Left ventricle myocardium inferior (tissue), 1 donor: Measurements from ENCODE around the gene MTHFR. TPM values are rescaled to one million over a fixed set of nuclear protein-coding genes. Genes with fewer than 3 reads are reported as not detected.
A peak's percentile ranks its signal among the peaks of the same experiment; 100 is the strongest.

ENCODE experiments used
- DNase-seq: peaks from one replicate; pipeline ENCODE4 v3.0.0-alpha.2; 2020
- H3K27ac ChIP-seq: fragments of 200-600 bp; replicated peaks from 2 replicates; pipeline ENCODE4 v1.8.0; 2021
- H3K27me3 ChIP-seq: fragments of 200-600 bp; 2 replicates; pipeline ENCODE4 v1.8.0; 2021; ENCODE audit warnings: low read depth
- H3K36me3 ChIP-seq: fragments of 200-600 bp; 2 replicates; pipeline ENCODE4 v1.8.0; 2021
- H3K4me1 ChIP-seq: fragments of 200-600 bp; 2 replicates; pipeline ENCODE4 v1.8.0; 2021
- H3K4me3 ChIP-seq: fragments of 200-600 bp; 2 replicates; pipeline ENCODE4 v1.8.0; 2021; ENCODE audit warnings: mild to moderate bottlenecking, moderate library complexity
- H3K9me3 ChIP-seq: fragments of 200-600 bp; replicated peaks from 2 replicates; pipeline ENCODE4 v1.8.0; 2021
- CTCF ChIP-seq: fragments of 200-600 bp; IDR thresholded peaks from 2 replicates; pipeline ENCODE4 v1.8.0; 2021; ENCODE audit warnings: antibody characterized with exemption, mild to moderate bottlenecking, borderline replicate concordance
- intact Hi-C: fragments of 100-400 bp; cut with micrococcal nuclease; formaldehyde crosslinking; loops from one replicate; pipeline ENCODE4 v1.11.0; 2022
- total RNA-seq: library from RNA; stranded (reverse); fragmentation: NEBNext Ultra II Directional; extraction: Animal tissue kit (Norgen Biotek cat#: 25700); gene quantifications from one replicate; pipeline ENCODE4 v1.2.1, GENCODE V29; 2021
- donor health status: DM: no; HTN: yes; CAD: no; lungs with severe emphysema.

MTHFR gene
- total RNA-seq, 1 donor from 2014 or later, result 40.1 TPM

GRCh38 chr1:11746795-11747487, 58.8 kb downstream of the MTHFR start:
- peaks cover 20% of the 10 kb centered on the region for H3K4me1 ChIP-seq
- H3K36me3 ChIP-seq, result peaks cover 39% of the 10 kb centered on the region
- intact Hi-C loops, result no loop called here
- no peak overlapping the region for H3K4me3 ChIP-seq
- peak; percentile 37 for DNase-seq
- TF ChIP-seq CTCF, result no peak
- peak overlapping the region; percentile 76 for H3K27ac ChIP-seq
- no peaks in the 10 kb centered on the region for H3K27me3 ChIP-seq
- H3K9me3 ChIP-seq, result no peaks in the 10 kb centered on the region

DNA sequence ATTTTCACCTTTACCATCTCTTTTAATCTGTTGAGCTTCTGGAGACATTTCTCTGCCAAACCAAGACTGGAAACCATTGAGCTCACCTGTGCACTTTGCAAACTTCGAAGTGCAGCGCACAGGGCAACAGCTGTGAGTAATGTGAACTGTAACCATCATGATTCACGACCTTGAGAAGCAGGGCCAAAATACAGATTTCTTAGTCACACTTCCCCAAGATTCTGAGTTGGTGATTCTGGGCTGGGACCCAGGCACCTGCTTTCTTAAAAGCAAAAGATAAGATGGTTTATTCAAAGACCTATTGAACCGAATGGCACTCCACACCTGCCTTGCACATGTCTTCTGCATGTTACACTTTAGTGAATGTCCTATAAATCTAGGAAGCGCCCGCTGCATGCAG, 59.7 kb downstream of the MTHFR start:
- DNase-seq, result no peak
- H3K36me3 ChIP-seq, result peaks cover 35% of the 10 kb centered on the region
- intact Hi-C loops, result no loop called here
- H3K9me3 ChIP-seq, result no peaks in the 10 kb centered on the region
- H3K27me3 ChIP-seq, result no peaks in the 10 kb centered on the region
- no peak for TF ChIP-seq CTCF
- no peak overlapping the region for H3K4me3 ChIP-seq
- H3K27ac ChIP-seq, result peak overlapping the region; percentile 76
- peaks cover 20% of the 10 kb centered on the region for H3K4me1 ChIP-seq

- H3K36me3 ChIP-seq, result peaks cover 21% of the 10 kb centered on the region
- H3K27me3 ChIP-seq, result no peaks in the 10 kb centered on the region
- H3K4me1 ChIP-seq, result peaks cover 31% of the 10 kb centered on the region
- no peak for TF ChIP-seq CTCF
- no peak for DNase-seq
- H3K4me3 ChIP-seq, result no peak overlapping the region
- H3K9me3 ChIP-seq, result no peaks in the 10 kb centered on the region
- H3K27ac ChIP-seq, result no peak overlapping the region
- intact Hi-C loops, result no loop called here
These were observed 61.5 kb downstream of the MTHFR start for GRCh38 chr1:11744287-11744686.

DNA sequence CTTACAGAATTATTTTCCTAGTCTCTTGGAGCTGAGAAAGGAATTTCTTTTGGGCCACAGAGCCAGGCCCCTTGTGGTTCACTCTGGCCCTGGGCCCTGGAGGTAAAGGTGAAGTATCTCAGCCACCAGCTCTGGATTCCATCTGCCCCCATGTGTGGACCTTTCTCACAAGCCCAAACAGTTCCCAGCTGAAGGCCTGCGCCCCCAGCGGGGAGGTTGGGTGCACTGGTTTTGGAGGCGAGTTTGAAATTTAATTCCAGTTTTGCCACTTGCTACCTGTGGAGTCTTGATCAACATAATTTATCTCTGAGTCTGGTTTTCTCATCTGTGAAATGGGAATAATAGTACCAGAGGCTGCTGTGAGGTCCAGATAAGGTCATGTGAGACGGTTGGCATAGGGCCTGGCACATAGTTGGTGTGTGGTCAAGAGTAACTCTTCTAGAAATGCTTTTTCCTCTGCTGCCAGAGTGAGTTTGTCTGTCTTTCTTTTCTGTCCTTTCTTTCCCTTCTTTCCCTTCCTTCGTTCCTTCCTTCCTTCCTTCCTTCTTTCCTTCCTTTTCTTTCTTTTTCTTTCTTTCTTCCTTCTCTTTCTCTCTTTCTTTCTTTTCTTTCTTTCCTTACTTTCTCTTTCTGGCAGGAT, 63.7 kb downstream of the MTHFR start:
- no peak for DNase-seq
- TF ChIP-seq CTCF, result no peak
- Histone ChIP-seq H3K4me3 (no peak overlapping the region), H3K27ac (no peak overlapping the region), H3K27me3 (no peaks in the 10 kb centered on the region), H3K9me3 (no peaks in the 10 kb centered on the region), H3K4me1 (peaks cover 33% of the 10 kb centered on the region), H3K36me3 (peaks cover 14% of the 10 kb centered on the region)
- intact Hi-C loops, result no loop called here

- H3K36me3 ChIP-seq, result peaks cover 13% of the 10 kb centered on the region
- peaks cover 33% of the 10 kb centered on the region for H3K4me1 ChIP-seq
- no peaks in the 10 kb centered on the region for H3K27me3 ChIP-seq
- no peak for DNase-seq
- no peak for TF ChIP-seq CTCF
- intact Hi-C loops, result no loop called here
- H3K4me3 ChIP-seq, result no peak overlapping the region
- H3K27ac ChIP-seq, result no peak overlapping the region
- H3K9me3 ChIP-seq, result no peaks in the 10 kb centered on the region
These were observed 64.3 kb downstream of the MTHFR start for GRCh38 chr1:11741482-11741881.
